ENCODE measurements around the gene NCKAP5.

GRCh38 chr2:133286326-133286922 lies 281.8 kb downstream of the NCKAP5 start:
- TF ChIP-seq CTCF (IDR thresholded peaks at IDR 0.05; ENCODE audit: low read length) (no peak), EZH2 (IDR thresholded peaks at IDR 0.05; ENCODE audit: borderline replicate concordance, low read length) (no peak)
